GM21390 (cell line): ENCODE measurements around the gene MAGI2.

Experiments
- ATAC-seq: cut with Tn5 transposase; IDR thresholded peaks from one replicate; pipeline ENCODE4 v1.9.1; 2021; ENCODE audit not compliant: unreplicated experiment

Gene MAGI2

GRCh38 chr7:78967046-78967445 is 486.4 kb downstream of the MAGI2 start:
- no peak for ATAC-seq

GRCh38 chr7:78959477-78959876 is 494.0 kb downstream of the MAGI2 start:
- no peak for ATAC-seq

DNA sequence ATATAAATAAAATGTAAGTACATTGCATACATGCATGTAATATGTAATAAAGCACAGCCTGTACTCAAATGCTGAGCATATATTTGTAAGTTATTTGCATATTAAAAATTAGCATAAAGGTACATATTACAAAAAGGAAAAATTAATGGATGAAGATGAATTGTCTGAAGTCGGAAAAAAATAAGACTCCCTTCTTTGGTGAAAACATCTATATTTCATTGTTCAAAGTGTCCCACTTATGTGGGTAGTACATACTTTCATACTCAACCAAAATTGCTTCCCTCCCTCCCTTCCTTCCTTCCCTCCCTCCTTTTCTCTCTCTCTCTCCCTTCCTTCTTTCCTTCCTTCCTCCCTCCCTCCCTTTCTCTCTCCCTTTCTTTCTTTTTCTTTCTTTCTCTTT is 498.1 kb downstream of the MAGI2 start:
- ATAC-seq: no peak

- no peak for ATAC-seq
Observed at GRCh38 chr7:78953726-78954363, 499.6 kb downstream of the MAGI2 start.

DNA sequence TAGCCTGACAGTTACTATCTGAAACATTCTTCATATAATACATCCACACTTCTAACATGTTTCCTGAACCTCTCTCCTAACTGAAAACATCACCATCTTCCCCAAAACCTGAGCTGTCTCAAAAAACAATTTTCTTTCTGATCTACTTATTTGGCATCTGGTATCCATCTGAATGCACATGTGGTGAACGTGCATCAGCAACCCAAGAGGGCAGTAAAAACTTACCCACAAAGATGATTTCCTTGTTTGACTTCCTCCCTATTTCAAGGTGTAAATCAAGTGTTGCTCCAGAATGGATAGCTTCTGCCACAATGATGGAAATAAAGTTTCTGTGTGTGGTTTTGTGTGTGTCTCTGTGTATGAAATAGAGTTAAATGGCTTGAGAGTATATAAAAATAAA is 500.4 kb downstream of the MAGI2 start:
- ATAC-seq: no peak

GRCh38 chr7:78939669-78940068 is 513.8 kb downstream of the MAGI2 start:
- no peak for ATAC-seq

- ATAC-seq: no peak
Observed at GRCh38 chr7:78924581-78924980, 528.9 kb downstream of the MAGI2 start.

- no peak for ATAC-seq
Observed at GRCh38 chr7:78912781-78913180, 540.7 kb downstream of the MAGI2 start.

DNA sequence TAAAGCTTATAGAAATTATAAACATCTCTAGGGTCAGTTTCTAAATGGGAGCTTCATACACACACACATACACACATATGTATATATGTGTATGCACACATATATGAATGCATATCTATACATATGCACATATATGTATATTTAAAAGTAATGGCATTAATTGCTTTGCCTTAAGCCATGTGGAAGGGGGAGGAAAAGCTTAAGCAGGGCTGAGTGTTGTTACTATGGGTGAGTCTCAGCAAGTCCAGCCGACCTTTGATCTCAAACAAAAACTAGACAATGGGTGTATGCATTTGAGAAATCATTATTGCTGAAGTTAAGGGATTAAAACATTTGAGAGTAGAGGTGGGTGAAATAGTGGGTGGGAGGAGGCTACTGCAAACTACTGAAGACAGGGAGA is 546.7 kb downstream of the MAGI2 start:
- ATAC-seq: no peak

DNA sequence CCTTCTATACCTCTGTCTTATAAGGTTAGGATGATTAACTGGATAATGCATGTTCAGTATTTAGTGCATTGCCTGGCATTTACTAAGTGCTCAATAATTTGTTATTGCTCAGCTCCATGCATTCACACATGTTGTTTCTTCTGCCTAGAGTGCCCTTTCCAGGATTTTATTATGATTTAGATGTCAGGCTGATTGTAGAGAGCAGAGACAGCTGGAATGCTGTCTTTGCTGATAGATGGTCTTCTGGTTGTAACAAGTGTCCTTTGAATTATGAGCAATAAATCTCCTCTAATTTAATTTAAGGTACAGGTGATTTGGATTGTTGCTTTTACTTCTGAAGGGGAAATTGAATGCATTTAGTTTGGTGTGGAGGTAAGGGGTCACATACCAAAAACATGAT is 548.0 kb downstream of the MAGI2 start:
- no peak for ATAC-seq

- no peak for ATAC-seq
Observed at GRCh38 chr7:78904983-78905382, 548.5 kb downstream of the MAGI2 start.

GRCh38 chr7:78901566-78901965 is 551.9 kb downstream of the MAGI2 start:
- ATAC-seq: no peak

DNA sequence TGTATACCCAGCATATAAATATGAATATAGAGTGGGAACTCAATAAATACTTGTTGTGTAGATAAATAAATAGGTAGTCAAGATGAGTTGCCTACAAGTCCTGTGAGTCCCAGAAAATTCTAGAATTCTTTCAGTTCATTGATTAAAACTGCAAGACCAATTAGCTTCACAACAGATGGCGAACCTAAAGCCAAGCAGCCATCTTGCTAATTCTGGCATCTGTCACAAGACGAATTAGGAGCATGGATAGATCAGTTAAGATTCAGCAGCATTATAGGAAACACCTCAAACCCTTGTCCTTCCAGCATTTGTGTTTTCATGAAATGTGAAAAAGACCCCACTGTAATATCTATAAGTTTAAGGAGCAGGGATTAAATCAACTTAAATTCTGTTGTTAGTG is 552.7 kb downstream of the MAGI2 start:
- no peak for ATAC-seq

DNA sequence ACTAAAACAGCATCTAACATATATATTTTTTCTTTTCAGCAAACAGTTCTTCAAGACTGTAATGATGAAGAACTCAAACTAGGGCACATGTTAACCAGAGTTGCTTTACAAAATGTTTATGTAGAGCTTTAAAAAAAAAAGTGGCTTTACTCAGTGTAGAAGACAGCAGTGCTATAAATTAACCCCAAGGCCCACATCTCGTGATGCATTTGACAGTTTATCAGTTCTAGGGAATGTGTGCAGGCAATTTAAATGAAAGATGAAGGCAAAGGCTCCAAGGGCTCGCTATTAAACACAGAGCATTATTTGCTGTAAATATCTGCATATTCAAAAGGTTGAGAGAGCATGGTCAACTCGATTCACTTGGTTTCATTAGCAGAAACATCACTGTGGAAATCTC is 558.1 kb downstream of the MAGI2 start:
- no peak for ATAC-seq

GRCh38 chr7:78879206-78879605 is 574.3 kb downstream of the MAGI2 start:
- no peak for ATAC-seq

DNA sequence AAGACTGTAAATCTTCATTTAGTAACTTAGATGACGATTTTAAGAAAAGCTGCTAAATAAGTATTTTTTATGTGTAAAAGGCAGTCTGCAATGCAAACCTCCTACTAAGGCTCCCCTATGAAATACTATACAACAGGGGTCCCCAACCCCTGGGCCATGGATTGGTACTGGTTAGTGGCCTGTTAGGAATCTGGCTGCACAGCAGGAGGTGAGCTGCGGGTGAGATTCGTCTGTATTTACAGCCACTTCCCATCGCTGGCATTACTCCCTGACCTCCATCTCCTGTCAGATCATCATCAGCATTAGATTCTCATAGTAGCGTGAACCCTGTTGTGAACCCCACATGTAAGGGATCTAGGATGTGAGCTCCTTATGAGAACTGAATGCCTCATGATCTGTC is 580.4 kb downstream of the MAGI2 start:
- no peak for ATAC-seq

GRCh38 chr7:78864339-78864738 is 589.1 kb downstream of the MAGI2 start:
- no peak for ATAC-seq

GRCh38 chr7:78863281-78863680 is 590.2 kb downstream of the MAGI2 start:
- no peak for ATAC-seq

GRCh38 chr7:78862411-78862900 is 591.0 kb downstream of the MAGI2 start:
- ATAC-seq: no peak

DNA sequence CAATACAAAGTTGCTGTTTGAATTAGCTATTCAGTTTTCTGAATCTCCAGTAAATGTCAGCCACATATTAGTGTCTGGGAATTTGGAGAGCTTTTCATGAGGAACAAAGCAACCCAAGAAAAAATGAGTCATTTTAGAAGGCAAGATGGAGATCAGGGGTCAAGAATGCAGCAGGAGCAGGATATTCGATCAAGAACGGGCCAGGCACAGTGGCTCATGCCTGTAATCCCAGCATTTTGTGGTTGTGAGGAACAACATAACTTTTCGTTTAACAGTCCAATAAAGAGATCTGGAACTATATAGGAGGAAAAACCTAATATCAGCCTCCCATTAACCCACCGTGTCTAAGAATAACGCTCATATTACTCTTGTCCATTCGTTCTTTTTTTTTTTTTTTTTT is 600.5 kb downstream of the MAGI2 start:
- no peak for ATAC-seq

GRCh38 chr7:78850093-78850740 is 603.2 kb downstream of the MAGI2 start:
- ATAC-seq: no peak

DNA sequence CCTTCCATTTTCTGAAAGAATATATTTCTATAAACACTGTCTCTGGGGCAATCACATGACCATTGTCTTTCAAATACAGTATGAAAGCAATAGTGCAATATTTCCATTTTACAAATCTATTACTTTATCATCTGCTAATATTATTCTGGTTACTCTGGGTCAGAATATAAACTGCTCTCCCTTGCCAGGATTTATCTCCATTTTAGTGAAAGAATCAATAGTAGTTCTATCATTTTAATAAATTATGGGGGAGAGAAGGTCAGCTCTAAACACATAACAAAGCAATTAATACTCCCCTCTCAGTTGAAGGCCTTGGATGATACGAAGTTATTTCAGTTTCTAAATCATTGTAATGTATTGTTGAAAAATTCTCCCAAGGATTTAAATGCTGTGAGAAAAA is 608.3 kb downstream of the MAGI2 start:
- ATAC-seq: no peak

GRCh38 chr7:78842068-78842467 is 611.4 kb downstream of the MAGI2 start:
- ATAC-seq: no peak
